Lower leg skin (tissue), 3 donors: Measurements from ENCODE around the gene IGFBP1.

Experiments used
- CTCF ChIP-seq, 3 donors: fragments of 450-650 bp; IDR thresholded peaks; one replicate each; pipeline ENCODE4 v1.5.1; 2016; ENCODE audit warnings: antibody characterized with exemption in 3 of 3, mild to moderate bottlenecking in 3 of 3, moderate library complexity in 2 of 3
- POLR2A ChIP-seq, 2 donors: fragments of 450-650 bp; IDR thresholded peaks; one replicate each; pipeline ENCODE4 v1.6.1; 2016 to 2017; ENCODE audit warnings: antibody characterized with exemption in 2 of 2, mild to moderate bottlenecking in 1 of 2, moderate library complexity in 1 of 2

- TF ChIP-seq CTCF (IDR thresholded peaks at IDR 0.05) (no peak), POLR2A (IDR thresholded peaks at IDR 0.05) (no peak)
Observed at GRCh38 chr7:45902820-45903219, 14.5 kb downstream of the IGFBP1 start.
